Ishikawa (cell line): ENCODE results near the gene ATRNL1.

ENCODE experiments used
- CEBPB ChIP-seq: IDR thresholded peaks from 2 replicates; pipeline ENCODE4 v1.6.1; 2012
- CREB1 ChIP-seq: IDR thresholded peaks from 2 replicates; pipeline ENCODE4 v1.6.1; 2012; ENCODE audit warnings: low read depth
- EGR1 ChIP-seq: IDR thresholded peaks from 2 replicates; pipeline ENCODE4 v1.6.1; 2012
- EP300 ChIP-seq: IDR thresholded peaks from 2 replicates; pipeline ENCODE4 v1.6.1; 2012; ENCODE audit warnings: borderline replicate concordance
- FOXM1 ChIP-seq: IDR thresholded peaks from 2 replicates; pipeline ENCODE4 v1.6.1; 2012; ENCODE audit warnings: low read depth, borderline replicate concordance
- MAX ChIP-seq: IDR thresholded peaks from 2 replicates; pipeline ENCODE4 v1.6.1; 2012
- NFIC ChIP-seq: IDR thresholded peaks from 2 replicates; pipeline ENCODE4 v1.6.1; 2012
- RAD21 ChIP-seq: IDR thresholded peaks from 2 replicates; pipeline ENCODE4 v1.6.1; 2012; ENCODE audit warnings: low read depth
- REST ChIP-seq: IDR thresholded peaks from 2 replicates; pipeline ENCODE4 v1.6.1; 2012; ENCODE audit warnings: low read depth, mild to moderate bottlenecking
- TAF1 ChIP-seq: IDR thresholded peaks from 2 replicates; pipeline ENCODE4 v1.6.1; 2012; ENCODE audit warnings: low read depth, mild to moderate bottlenecking
- TCF12 ChIP-seq: IDR thresholded peaks from 2 replicates; pipeline ENCODE4 v1.6.1; 2012; ENCODE audit warnings: low read depth
- TEAD4 ChIP-seq: IDR thresholded peaks from 2 replicates; pipeline ENCODE4 v1.6.1; 2012
- USF1 ChIP-seq: IDR thresholded peaks from 2 replicates; pipeline ENCODE4 v1.6.1; 2012
- YY1 ChIP-seq: IDR thresholded peaks from 2 replicates; pipeline ENCODE4 v1.6.1; 2012; ENCODE audit warnings: low read depth
- ZBTB7A ChIP-seq: IDR thresholded peaks from 2 replicates; pipeline ENCODE4 v1.6.1; 2012; ENCODE audit warnings: low read depth

The ATRNL1 gene

GRCh38 chr10:115052226-115052625 lies 40.9 kb upstream of the ATRNL1 start:
- TF ChIP-seq CEBPB (no peak), NFIC (no peak), USF1 (no peak), MAX (no peak), ZBTB7A (no peak), CREB1 (no peak), TCF12 (no peak), EP300 (no peak), FOXM1 (no peak), REST (no peak), TAF1 (no peak), YY1 (no peak)

- TF ChIP-seq FOXM1 (no peak), YY1 (no peak), CREB1 (no peak), TAF1 (no peak), RAD21 (no peak), MAX (no peak), TCF12 (no peak), REST (no peak), NFIC (no peak), EGR1 (no peak), TEAD4 (no peak), EP300 (no peak), ZBTB7A (no peak), CEBPB (no peak), USF1 (no peak)
These were observed 40.4 kb upstream of the ATRNL1 start for GRCh38 chr10:115052728-115053127.

GRCh38 chr10:115056186-115056585 lies 37.0 kb upstream of the ATRNL1 start:
- TF ChIP-seq USF1, result no peak

GRCh38 chr10:115059301-115059898 lies 33.8 kb upstream of the ATRNL1 start:
- no peak for TF ChIP-seq CEBPB
- TF ChIP-seq MAX, result no peak
- no peak for TF ChIP-seq REST
- no peak for TF ChIP-seq RAD21
- no peak for TF ChIP-seq CREB1
- TF ChIP-seq TEAD4, result no peak
- TF ChIP-seq TCF12, result no peak
- TF ChIP-seq NFIC, result no peak
- TF ChIP-seq EGR1, result no peak
- TF ChIP-seq USF1, result no peak
- TF ChIP-seq YY1, result no peak
- TF ChIP-seq FOXM1, result no peak
- no peak for TF ChIP-seq ZBTB7A
- TF ChIP-seq EP300, result no peak
- no peak for TF ChIP-seq TAF1
